Vagina (tissue), 2 donors: ENCODE data around the gene DNAH8. TPM values are rescaled to one million over a fixed set of nuclear protein-coding genes. Genes with fewer than 3 reads are reported as not detected.
A peak's percentile ranks its signal among the peaks of the same experiment; 100 is the strongest.

Experiments
- DNase-seq, 2 donors: peaks; one replicate each; pipeline ENCODE4 v3.0.0-alpha.2; 2017; ENCODE audit errors: extremely low spot score in 2 of 2
- H3K27ac ChIP-seq: fragments of 200-600 bp; sonication (generic); one replicate; pipeline ENCODE4 v1.5.1; 2019
- H3K27me3 ChIP-seq: fragments of 200-600 bp; sonication (generic); one replicate; pipeline ENCODE4 v1.5.1; 2019
- H3K36me3 ChIP-seq, 2 donors: fragments of 200-600 bp; sonication (generic); one replicate each; pipeline ENCODE4 v1.5.1; 2017 to 2019
- H3K4me1 ChIP-seq: fragments of 200-600 bp; sonication (generic); one replicate; pipeline ENCODE4 v1.5.1; 2019
- H3K4me3 ChIP-seq, 2 donors: fragments of 200-600 bp; sonication (generic); 1 replicate in 1 of 2; 2 replicates in 1 of 2; pipeline ENCODE4 v1.5.1; 2016 to 2019
- H3K9me3 ChIP-seq: fragments of 200-600 bp; sonication (generic); one replicate; pipeline ENCODE4 v1.5.1; 2019
- CTCF ChIP-seq, 3 experiments: fragments of 450-650 bp in 2 of 3; fragments of 200-600 bp in 1 of 3; sonication (generic) in 1 of 3; IDR thresholded peaks; one replicate each; pipeline ENCODE4 v1.5.1; 2017 to 2019; ENCODE audit warnings: antibody characterized with exemption in 3 of 3, mild to moderate bottlenecking in 2 of 3, moderate library complexity in 2 of 3
- POLR2A ChIP-seq, 2 donors: fragments of 450-650 bp; IDR thresholded peaks; one replicate each; pipeline ENCODE4 v1.6.1; 2017; ENCODE audit warnings: antibody characterized with exemption in 2 of 2, mild to moderate bottlenecking in 2 of 2, moderate library complexity in 2 of 2
- POLR2AphosphoS5 ChIP-seq, 2 donors: sonication (generic); formaldehyde crosslinking; IDR thresholded peaks; one replicate each; pipeline ENCODE4 v1.9.0; 2017; ENCODE audit warnings: antibody characterized with exemption in 2 of 2, mild to moderate bottlenecking in 2 of 2, low read depth in 1 of 2; ENCODE audit not compliant: insufficient read depth in 1 of 2
- intact Hi-C: fragments of 100-400 bp; cut with DNase I; formaldehyde crosslinking; loops from one replicate; pipeline ENCODE4 v1.15.1; 2023
- total RNA-seq: library from RNA; depleted of rRNA; stranded (reverse); fragments of >200 nt; gene quantifications from one replicate; pipeline ENCODE4 v1.2.3, GENCODE V29; 2016

The DNAH8 gene
- total RNA-seq, 1 donor from 2014 or later = not detected

- no peak overlapping the region for H3K27ac ChIP-seq
- intact Hi-C loops = no loop called here
- DNase-seq = no peak
- H3K36me3 ChIP-seq = no peaks in the 10 kb centered on the region
- H3K4me3 ChIP-seq = no peak overlapping the region
- H3K27me3 ChIP-seq = no peaks in the 10 kb centered on the region
- H3K9me3 ChIP-seq = no peaks in the 10 kb centered on the region
- H3K4me1 ChIP-seq = no peaks in the 10 kb centered on the region
- no peak for TF ChIP-seq CTCF (IDR thresholded peaks at IDR 0.05)
- TF ChIP-seq POLR2AphosphoS5 (IDR thresholded peaks at IDR 0.05; ENCODE audit: insufficient read depth in 1 of 2, low read depth in 1 of 2) = no peak
- TF ChIP-seq POLR2A (IDR thresholded peaks at IDR 0.05) = no peak
Observed at GRCh38 chr6:38739532-38739931, 24.4 kb downstream of the DNAH8 start.

- H3K9me3 ChIP-seq = no peaks in the 10 kb centered on the region
- H3K36me3 ChIP-seq = no peaks in the 10 kb centered on the region
- intact Hi-C loops = no loop called here
- DNase-seq = no peak
- TF ChIP-seq CTCF (IDR thresholded peaks at IDR 0.05) (no peak), POLR2AphosphoS5 (IDR thresholded peaks at IDR 0.05; ENCODE audit: insufficient read depth in 1 of 2, low read depth in 1 of 2) (no peak), POLR2A (IDR thresholded peaks at IDR 0.05) (no peak)
- no peaks in the 10 kb centered on the region for H3K27me3 ChIP-seq
- no peak overlapping the region for H3K4me3 ChIP-seq
- H3K4me1 ChIP-seq = no peaks in the 10 kb centered on the region
- H3K27ac ChIP-seq = no peak overlapping the region
Observed at GRCh38 chr6:38749473-38749872, 34.4 kb downstream of the DNAH8 start.

- no peaks in the 10 kb centered on the region for H3K4me1 ChIP-seq
- no peak for TF ChIP-seq POLR2AphosphoS5 (IDR thresholded peaks at IDR 0.05; ENCODE audit: insufficient read depth in 1 of 2, low read depth in 1 of 2)
- no peak for TF ChIP-seq CTCF (IDR thresholded peaks at IDR 0.05)
- no peak overlapping the region for H3K27ac ChIP-seq
- no peak for DNase-seq
- no peaks in the 10 kb centered on the region for H3K27me3 ChIP-seq
- intact Hi-C loops = no loop called here
- H3K9me3 ChIP-seq = no peaks in the 10 kb centered on the region
- H3K36me3 ChIP-seq = no peaks in the 10 kb centered on the region
- no peak overlapping the region for H3K4me3 ChIP-seq
Observed at GRCh38 chr6:38750968-38751615, 36.0 kb downstream of the DNAH8 start.

GRCh38 chr6:38753707-38754106 lies 38.6 kb downstream of the DNAH8 start:
- Histone ChIP-seq H3K27ac (no peak overlapping the region), H3K4me3 (no peak overlapping the region), H3K9me3 (no peaks in the 10 kb centered on the region), H3K4me1 (no peaks in the 10 kb centered on the region), H3K36me3 (no peaks in the 10 kb centered on the region), H3K27me3 (no peaks in the 10 kb centered on the region)
- intact Hi-C loops = no loop called here
- no peak for TF ChIP-seq POLR2A (IDR thresholded peaks at IDR 0.05)
- TF ChIP-seq POLR2AphosphoS5 (IDR thresholded peaks at IDR 0.05; ENCODE audit: insufficient read depth in 1 of 2, low read depth in 1 of 2) = no peak
- TF ChIP-seq CTCF (IDR thresholded peaks at IDR 0.05) = no peak
- no peak for DNase-seq

GRCh38 chr6:38755207-38755606 lies 40.1 kb downstream of the DNAH8 start:
- Histone ChIP-seq H3K36me3 (no peaks in the 10 kb centered on the region), H3K4me3 (no peak overlapping the region), H3K27me3 (no peaks in the 10 kb centered on the region), H3K4me1 (no peaks in the 10 kb centered on the region), H3K9me3 (no peaks in the 10 kb centered on the region), H3K27ac (no peak overlapping the region)
- TF ChIP-seq CTCF (IDR thresholded peaks at IDR 0.05) = no peak
- peak in 1 of 2 donors; percentile 77 for TF ChIP-seq POLR2AphosphoS5 (IDR thresholded peaks at IDR 0.05; ENCODE audit: insufficient read depth in 1 of 2, low read depth in 1 of 2)
- no peak for TF ChIP-seq POLR2A (IDR thresholded peaks at IDR 0.05)
- DNase-seq = no peak
- intact Hi-C loops = no loop called here
